ENCODE results near the gene PELI3. TPM values are rescaled to one million over a fixed set of nuclear protein-coding genes. Genes with fewer than 3 reads are reported as not detected.
"Not testable (repeated sequence)": the region's sequence is repeated elsewhere in the genome, so short reads cannot be mapped to it uniquely, and the experiment has no call there.

PELI3 gene
- total RNA-seq, 1 donor from 2014 or later, result 2.3 TPM

- no peaks in the 10 kb centered on the region for H3K27me3 ChIP-seq (ENCODE audit: control insufficient read depth, insufficient read depth, low read length)
- no peak for DNase-seq (ENCODE audit: low read depth)
- H3K4me3 ChIP-seq (ENCODE audit: low read depth, low read length), result no peak overlapping the region
- no peaks in the 10 kb centered on the region for H3K36me3 ChIP-seq (ENCODE audit: control insufficient read depth, insufficient read depth, low read length)
- no peak for TF ChIP-seq CTCF (IDR thresholded peaks at IDR 0.05; ENCODE audit: insufficient read depth, low read length, poor library complexity, severe bottlenecking)
These were observed 8.9 kb upstream of the PELI3 start for GRCh38 chr11:66457826-66458225.

- DNase-seq (ENCODE audit: low read depth), result no peak
- Histone ChIP-seq H3K36me3 (ENCODE audit: control insufficient read depth, insufficient read depth, low read length) (no peaks in the 10 kb centered on the region), H3K4me3 (ENCODE audit: low read depth, low read length) (no peak overlapping the region), H3K27me3 (ENCODE audit: control insufficient read depth, insufficient read depth, low read length) (no peaks in the 10 kb centered on the region)
- no peak for TF ChIP-seq CTCF (IDR thresholded peaks at IDR 0.05; ENCODE audit: insufficient read depth, low read length, poor library complexity, severe bottlenecking)
These were observed 7.4 kb upstream of the PELI3 start for GRCh38 chr11:66459138-66459778.

- Histone ChIP-seq H3K4me3 (ENCODE audit: low read depth, low read length) (no peak overlapping the region), H3K36me3 (ENCODE audit: control insufficient read depth, insufficient read depth, low read length) (no peaks in the 10 kb centered on the region), H3K27me3 (ENCODE audit: control insufficient read depth, insufficient read depth, low read length) (no peaks in the 10 kb centered on the region)
- TF ChIP-seq CTCF (IDR thresholded peaks at IDR 0.05; ENCODE audit: insufficient read depth, low read length, poor library complexity, severe bottlenecking), result no peak
- DNase-seq (ENCODE audit: low read depth), result no peak
These were observed 4.7 kb upstream of the PELI3 start for GRCh38 chr11:66462010-66462409.

GRCh38 chr11:66462911-66463310, 3.8 kb upstream of the PELI3 start:
- Histone ChIP-seq H3K36me3 (ENCODE audit: control insufficient read depth, insufficient read depth, low read length) (no peaks in the 10 kb centered on the region), H3K4me3 (ENCODE audit: low read depth, low read length) (no peak overlapping the region), H3K27me3 (ENCODE audit: control insufficient read depth, insufficient read depth, low read length) (no peaks in the 10 kb centered on the region)
- no peak for TF ChIP-seq CTCF (IDR thresholded peaks at IDR 0.05; ENCODE audit: insufficient read depth, low read length, poor library complexity, severe bottlenecking)
- DNase-seq (ENCODE audit: low read depth), result no peak

GRCh38 chr11:66464116-66464515, 2.6 kb upstream of the PELI3 start:
- H3K27me3 ChIP-seq (ENCODE audit: control insufficient read depth, insufficient read depth, low read length); H3K4me3 ChIP-seq (ENCODE audit: low read depth, low read length); DNase-seq (ENCODE audit: low read depth); H3K36me3 ChIP-seq (ENCODE audit: control insufficient read depth, insufficient read depth, low read length): not testable (repeated sequence)

- Histone ChIP-seq H3K36me3 (ENCODE audit: control insufficient read depth, insufficient read depth, low read length) (no peaks in the 10 kb centered on the region), H3K4me3 (ENCODE audit: low read depth, low read length) (no peak overlapping the region), H3K27me3 (ENCODE audit: control insufficient read depth, insufficient read depth, low read length) (no peaks in the 10 kb centered on the region)
- DNase-seq (ENCODE audit: low read depth), result no peak
- no peak for TF ChIP-seq CTCF (IDR thresholded peaks at IDR 0.05; ENCODE audit: insufficient read depth, low read length, poor library complexity, severe bottlenecking)
These were observed 1.8 kb upstream of the PELI3 start for GRCh38 chr11:66464916-66465315.
